B cell (primary cell): ENCODE results near the gene RHOT2.

Experiments
- EZH2 ChIP-seq: IDR thresholded peaks from 2 replicates; pipeline ENCODE4 v1.6.1; 2012; ENCODE audit warnings: borderline replicate concordance, low read depth, mild to moderate bottlenecking, moderate library complexity, low read length; ENCODE audit not compliant: insufficient read depth, poor library complexity, severe bottlenecking
- TF ChIP-seq, protein P1 (sequence below): fragments of 200-600 bp; IDR thresholded peaks from one replicate; pipeline ENCODE4 v1.8.0; 2022; ENCODE audit warnings: antibody characterized with exemption, mild to moderate bottlenecking

GRCh38 chr16:643050-643368 lies 24.9 kb upstream of the RHOT2 start:
- TF ChIP-seq, protein P1, sequence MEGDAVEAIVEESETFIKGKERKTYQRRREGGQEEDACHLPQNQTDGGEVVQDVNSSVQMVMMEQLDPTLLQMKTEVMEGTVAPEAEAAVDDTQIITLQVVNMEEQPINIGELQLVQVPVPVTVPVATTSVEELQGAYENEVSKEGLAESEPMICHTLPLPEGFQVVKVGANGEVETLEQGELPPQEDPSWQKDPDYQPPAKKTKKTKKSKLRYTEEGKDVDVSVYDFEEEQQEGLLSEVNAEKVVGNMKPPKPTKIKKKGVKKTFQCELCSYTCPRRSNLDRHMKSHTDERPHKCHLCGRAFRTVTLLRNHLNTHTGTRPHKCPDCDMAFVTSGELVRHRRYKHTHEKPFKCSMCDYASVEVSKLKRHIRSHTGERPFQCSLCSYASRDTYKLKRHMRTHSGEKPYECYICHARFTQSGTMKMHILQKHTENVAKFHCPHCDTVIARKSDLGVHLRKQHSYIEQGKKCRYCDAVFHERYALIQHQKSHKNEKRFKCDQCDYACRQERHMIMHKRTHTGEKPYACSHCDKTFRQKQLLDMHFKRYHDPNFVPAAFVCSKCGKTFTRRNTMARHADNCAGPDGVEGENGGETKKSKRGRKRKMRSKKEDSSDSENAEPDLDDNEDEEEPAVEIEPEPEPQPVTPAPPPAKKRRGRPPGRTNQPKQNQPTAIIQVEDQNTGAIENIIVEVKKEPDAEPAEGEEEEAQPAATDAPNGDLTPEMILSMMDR = no peak
- TF ChIP-seq EZH2 = no peak
